ENCODE measurements around the gene CD40.

GRCh38 chr20:46078954-46079353, 39.2 kb upstream of the CD40 start:
- TF ChIP-seq GATA3 (IDR thresholded peaks at IDR 0.05; ENCODE audit: low read depth, low read length) (no peak), GATA2 (IDR thresholded peaks at IDR 0.05; ENCODE audit: low read depth, low read length) (no peak)

Data from SH-SY5Y (cell line).